Superior temporal gyrus (tissue), 1 donor: Measurements from ENCODE around the gene TSC22D2.
"Not testable (repeated sequence)": the region's sequence is repeated elsewhere in the genome, so short reads cannot be mapped to it uniquely, and the experiment has no call there.

ENCODE experiments used
- DNase-seq: peaks from one replicate; pipeline ENCODE4 v3.0.0-alpha.2; 2016; ENCODE audit errors: extremely low spot score

TSC22D2 gene

GRCh38 chr3:150449169-150449721 is 41.1 kb downstream of the TSC22D2 start:
- DNase-seq, result no peak

GRCh38 chr3:150450916-150451315 is 42.8 kb downstream of the TSC22D2 start:
- no peak for DNase-seq

GRCh38 chr3:150451329-150452048 is 43.4 kb downstream of the TSC22D2 start:
- no peak for DNase-seq

- no peak for DNase-seq
Observed at GRCh38 chr3:150453353-150453752, 45.3 kb downstream of the TSC22D2 start.

GRCh38 chr3:150454085-150454484 is 46.0 kb downstream of the TSC22D2 start:
- no peak for DNase-seq

GRCh38 chr3:150454622-150455021 is 46.5 kb downstream of the TSC22D2 start:
- DNase-seq, result no peak

- DNase-seq, result no peak
Observed at GRCh38 chr3:150455341-150455740, 47.2 kb downstream of the TSC22D2 start.

- DNase-seq, result no peak
Observed at GRCh38 chr3:150458001-150458400, 49.9 kb downstream of the TSC22D2 start.

GRCh38 chr3:150460484-150460883 is 52.4 kb downstream of the TSC22D2 start:
- DNase-seq, result no peak

- DNase-seq, result no peak
Observed at GRCh38 chr3:150461399-150461798, 53.3 kb downstream of the TSC22D2 start.

GRCh38 chr3:150462108-150462507 is 54.0 kb downstream of the TSC22D2 start:
- no peak for DNase-seq

- DNase-seq, result no peak
Observed at GRCh38 chr3:150464684-150465083, 56.6 kb downstream of the TSC22D2 start.

- no peak for DNase-seq
Observed at GRCh38 chr3:150467381-150467780, 59.3 kb downstream of the TSC22D2 start.

- no peak for DNase-seq
Observed at GRCh38 chr3:150469031-150469930, 61.2 kb downstream of the TSC22D2 start.

- no peak for DNase-seq
Observed at GRCh38 chr3:150469931-150470740, 62.0 kb downstream of the TSC22D2 start.

GRCh38 chr3:150472421-150472820 is 64.3 kb downstream of the TSC22D2 start:
- no peak for DNase-seq

GRCh38 chr3:150473161-150473560 is 65.1 kb downstream of the TSC22D2 start:
- DNase-seq, result not testable (repeated sequence)

- DNase-seq, result no peak
Observed at GRCh38 chr3:150479370-150479769, 71.3 kb downstream of the TSC22D2 start.

GRCh38 chr3:150480877-150481276 is 72.8 kb downstream of the TSC22D2 start:
- DNase-seq, result no peak

- DNase-seq, result no peak
Observed at GRCh38 chr3:150483226-150483625, 75.1 kb downstream of the TSC22D2 start.

GRCh38 chr3:150484410-150484809 is 76.3 kb downstream of the TSC22D2 start:
- no peak for DNase-seq

- DNase-seq, result no peak
Observed at GRCh38 chr3:150488867-150489266, 80.8 kb downstream of the TSC22D2 start.
